ENCODE data around the gene MORN4. TPM values are rescaled to one million over a fixed set of nuclear protein-coding genes. Genes with fewer than 3 reads are reported as not detected.

The MORN4 gene
- total and polyA plus RNA-seq, 2 of the 13 experiments (the other 11 are each of a cell fraction or from before 2014, with no cell fraction given): 3.4 to 9.1 TPM

DNA sequence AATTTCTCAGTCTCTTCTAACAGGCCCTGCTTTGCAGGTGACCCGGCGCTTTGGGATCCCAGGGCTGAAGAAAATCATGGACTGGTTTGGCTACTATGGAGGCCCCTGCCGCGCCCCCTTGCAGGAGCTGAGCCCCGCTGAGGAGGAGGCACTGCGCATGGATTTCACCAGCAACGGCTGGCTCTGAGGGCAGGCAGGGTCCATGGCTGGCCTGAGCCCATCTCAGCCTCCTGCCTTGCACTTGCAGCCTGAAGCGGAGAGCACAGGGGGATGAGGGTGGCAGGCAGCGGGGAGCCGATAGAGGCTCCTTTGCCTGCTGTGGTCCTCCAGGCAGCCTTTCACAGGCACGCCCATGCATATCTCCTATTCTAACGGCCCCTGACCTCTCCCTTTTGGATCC is 21.8 kb downstream of the MORN4 start:
- FAIRE-seq: no peak

DNA sequence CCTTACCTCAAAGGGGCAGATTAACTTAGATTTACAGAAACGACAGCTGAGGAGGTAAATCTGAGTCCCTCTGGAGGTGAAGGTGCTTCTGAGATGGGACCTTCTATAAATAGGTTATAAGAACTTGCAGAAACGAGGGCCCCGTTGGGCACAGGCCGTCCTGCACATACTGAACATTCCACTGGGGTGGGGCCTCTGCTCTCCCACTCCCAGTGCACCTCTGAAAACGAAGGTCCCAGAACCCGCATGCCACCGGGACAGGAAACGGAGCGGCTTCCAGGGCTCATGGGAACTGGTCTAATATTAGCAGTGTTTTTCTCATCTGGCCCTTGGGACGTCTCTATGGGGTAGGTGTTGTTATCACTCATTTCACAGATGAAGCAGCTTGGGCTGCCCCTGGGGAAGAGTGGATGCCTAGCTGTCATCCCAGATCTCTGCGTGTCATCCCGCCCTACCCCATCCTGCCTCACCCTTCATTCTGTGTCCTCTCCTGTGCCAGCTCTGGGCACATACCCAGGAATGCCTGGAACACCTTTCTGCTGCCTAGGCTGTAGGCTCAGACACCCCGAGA is 24.2 kb downstream of the MORN4 start:
- DNase-seq (ENCODE audit: low spot score): no peak
- intact Hi-C loops (cut with micrococcal nuclease; ENCODE audit: unreplicated experiment) (no loop called here), in situ Hi-C loops (cut with HindIII; ENCODE audit: extremely low pct_ligation_motif_present, low pct_unique_long_range_greater_than_20kb) (no loop called here)
- Histone ChIP-seq H3K9ac (ENCODE audit: insufficient read depth, low read depth, low read length) (no peak overlapping the region), H3K4me2 (ENCODE audit: low read depth, low read length) (no peak overlapping the region), H2AFZ (ENCODE audit: low read length) (no peak overlapping the region), H3K9me3 (ENCODE audit: low read length) (no peaks in the 10 kb centered on the region), H3K27ac (ENCODE audit: extremely low read length, insufficient read depth, low read length) (no peak overlapping the region), H3K36me3 (replicated peaks in 1 of 2; ENCODE audit: control insufficient read depth in 1 of 2, insufficient read depth in 2 of 2, low read length in 2 of 2) (no peaks in the 10 kb centered on the region), H3K4me1 (ENCODE audit: insufficient read depth, low read length) (no peaks in the 10 kb centered on the region), H3K27me3 (ENCODE audit: control insufficient read depth in 1 of 2, insufficient read depth in 2 of 2, low read length in 2 of 2) (no peaks in the 10 kb centered on the region), H3K4me3 (replicated peaks in 1 of 3; ENCODE audit: insufficient read depth in 1 of 3, low read depth in 2 of 3, low read length in 3 of 3) (no peak overlapping the region), H4K20me1 (ENCODE audit: insufficient read depth, low read length) (no peaks in the 10 kb centered on the region), H3K79me2 (ENCODE audit: insufficient read depth, low read length) (no peaks in the 10 kb centered on the region)
- CTCF ChIA-PET (ENCODE audit: low intra/inter-chr PET ratio, low total read pairs): interaction anchor here (1.1 kb wide), 1 partner anchor 36 kb away, joined by 4 read pairs; no protein-coding TSS in a partner anchor
- BruUV-seq (replicated peaks): no TSS peak
- 92% methylated on average over 13 of the region's 13 CpGs for WGBS (ENCODE audit: low lambda C conversion rate)
- POLR2A ChIA-PET: interaction anchor here (1.6 kb wide), 1 partner anchor 25 kb away, joined by 4 read pairs; the partner anchor contains the start of gene HOGA1
- no peak for ATAC-seq
- no peak for FAIRE-seq
- TF ChIP-seq SIN3A (IDR thresholded peaks at IDR 0.05; ENCODE audit: borderline replicate concordance, low read depth, low read length): no peak
- no peak for TF ChIP-seq ZNF326 (CRISPR knock-in tag; IDR thresholded peaks at IDR 0.05; ENCODE audit: borderline replicate concordance)
- TF ChIP-seq, protein P1, sequence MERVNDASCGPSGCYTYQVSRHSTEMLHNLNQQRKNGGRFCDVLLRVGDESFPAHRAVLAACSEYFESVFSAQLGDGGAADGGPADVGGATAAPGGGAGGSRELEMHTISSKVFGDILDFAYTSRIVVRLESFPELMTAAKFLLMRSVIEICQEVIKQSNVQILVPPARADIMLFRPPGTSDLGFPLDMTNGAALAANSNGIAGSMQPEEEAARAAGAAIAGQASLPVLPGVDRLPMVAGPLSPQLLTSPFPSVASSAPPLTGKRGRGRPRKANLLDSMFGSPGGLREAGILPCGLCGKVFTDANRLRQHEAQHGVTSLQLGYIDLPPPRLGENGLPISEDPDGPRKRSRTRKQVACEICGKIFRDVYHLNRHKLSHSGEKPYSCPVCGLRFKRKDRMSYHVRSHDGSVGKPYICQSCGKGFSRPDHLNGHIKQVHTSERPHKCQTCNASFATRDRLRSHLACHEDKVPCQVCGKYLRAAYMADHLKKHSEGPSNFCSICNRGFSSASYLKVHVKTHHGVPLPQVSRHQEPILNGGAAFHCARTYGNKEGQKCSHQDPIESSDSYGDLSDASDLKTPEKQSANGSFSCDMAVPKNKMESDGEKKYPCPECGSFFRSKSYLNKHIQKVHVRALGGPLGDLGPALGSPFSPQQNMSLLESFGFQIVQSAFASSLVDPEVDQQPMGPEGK (CRISPR knock-in tag; IDR thresholded peaks at IDR 0.05): no peak
- TF ChIP-seq, protein P2, sequence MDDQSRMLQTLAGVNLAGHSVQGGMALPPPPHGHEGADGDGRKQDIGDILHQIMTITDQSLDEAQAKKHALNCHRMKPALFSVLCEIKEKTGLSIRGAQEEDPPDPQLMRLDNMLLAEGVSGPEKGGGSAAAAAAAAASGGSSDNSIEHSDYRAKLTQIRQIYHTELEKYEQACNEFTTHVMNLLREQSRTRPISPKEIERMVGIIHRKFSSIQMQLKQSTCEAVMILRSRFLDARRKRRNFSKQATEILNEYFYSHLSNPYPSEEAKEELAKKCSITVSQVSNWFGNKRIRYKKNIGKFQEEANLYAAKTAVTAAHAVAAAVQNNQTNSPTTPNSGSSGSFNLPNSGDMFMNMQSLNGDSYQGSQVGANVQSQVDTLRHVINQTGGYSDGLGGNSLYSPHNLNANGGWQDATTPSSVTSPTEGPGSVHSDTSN (CRISPR knock-in tag; IDR thresholded peaks at IDR 0.05; ENCODE audit: borderline replicate concordance): no peak
- no peak for TF ChIP-seq KAT7 (CRISPR knock-in tag; IDR thresholded peaks at IDR 0.05; ENCODE audit: borderline replicate concordance)
- TF ChIP-seq, protein P3, sequence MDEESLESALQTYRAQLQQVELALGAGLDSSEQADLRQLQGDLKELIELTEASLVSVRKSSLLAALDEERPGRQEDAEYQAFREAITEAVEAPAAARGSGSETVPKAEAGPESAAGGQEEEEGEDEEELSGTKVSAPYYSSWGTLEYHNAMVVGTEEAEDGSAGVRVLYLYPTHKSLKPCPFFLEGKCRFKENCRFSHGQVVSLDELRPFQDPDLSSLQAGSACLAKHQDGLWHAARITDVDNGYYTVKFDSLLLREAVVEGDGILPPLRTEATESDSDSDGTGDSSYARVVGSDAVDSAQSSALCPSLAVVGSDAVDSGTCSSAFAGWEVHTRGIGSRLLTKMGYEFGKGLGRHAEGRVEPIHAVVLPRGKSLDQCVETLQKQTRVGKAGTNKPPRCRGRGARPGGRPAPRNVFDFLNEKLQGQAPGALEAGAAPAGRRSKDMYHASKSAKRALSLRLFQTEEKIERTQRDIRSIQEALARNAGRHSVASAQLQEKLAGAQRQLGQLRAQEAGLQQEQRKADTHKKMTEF (CRISPR knock-in tag; IDR thresholded peaks at IDR 0.05): no peak
- no peak for TF ChIP-seq HDAC2 (CRISPR knock-in tag; IDR thresholded peaks at IDR 0.05)
- TF ChIP-seq NCOR1 (IDR thresholded peaks at IDR 0.05; ENCODE audit: borderline replicate concordance, low read length): no peak
- TF ChIP-seq MATR3 (CRISPR knock-in tag; IDR thresholded peaks at IDR 0.05): no peak

More for the DNA sequence above, 21.8 kb downstream of the MORN4 start:
- intact Hi-C loops (cut with micrococcal nuclease; ENCODE audit: unreplicated experiment) (loop anchor here (5.0 kb wide), 1 partner anchor 149 kb away; no protein-coding TSS in a partner anchor), in situ Hi-C loops (cut with HindIII; ENCODE audit: extremely low pct_ligation_motif_present, low pct_unique_long_range_greater_than_20kb) (loop anchor here (5.0 kb wide), 1 partner anchor 39 kb away; the partner anchor contains the start of gene ANKRD2)
- H3K9me3 ChIP-seq (ENCODE audit: low read length): no peaks in the 10 kb centered on the region
- H3K36me3 ChIP-seq (replicated peaks in 1 of 2; ENCODE audit: control insufficient read depth in 1 of 2, insufficient read depth in 2 of 2, low read length in 2 of 2): no peaks in the 10 kb centered on the region
- H3K4me1 ChIP-seq (ENCODE audit: insufficient read depth, low read length): no peaks in the 10 kb centered on the region
- TF ChIP-seq MIER3 (CRISPR knock-in tag; IDR thresholded peaks at IDR 0.05; ENCODE audit: borderline replicate concordance) (no peak), RORA (CRISPR knock-in tag; IDR thresholded peaks at IDR 0.05) (no peak), AGO2 (optimal IDR thresholded peaks at IDR 0.05; ENCODE audit: low read depth, low read length) (peak; percentile 18), ZBTB38 (CRISPR knock-in tag; IDR thresholded peaks at IDR 0.05) (no peak), ZNF234 (CRISPR knock-in tag; conservative IDR thresholded peaks at IDR 0.05) (no peak), ZNF251 (CRISPR knock-in tag; IDR thresholded peaks at IDR 0.05) (no peak), EHMT2 (IDR thresholded peaks at IDR 0.05; ENCODE audit: borderline replicate concordance, low read depth, low read length) (no peak), MTF2 (CRISPR knock-in tag; IDR thresholded peaks at IDR 0.05; ENCODE audit: borderline replicate concordance) (no peak), ZNF17 (CRISPR knock-in tag; IDR thresholded peaks at IDR 0.05) (no peak)
- H3K4me3 ChIP-seq (replicated peaks in 1 of 3; ENCODE audit: insufficient read depth in 1 of 3, low read depth in 2 of 3, low read length in 3 of 3): no peak overlapping the region
- no peak overlapping the region for H3K27ac ChIP-seq (ENCODE audit: extremely low read length, insufficient read depth, low read length)
- WGBS (ENCODE audit: low lambda C conversion rate): 90% methylated on average over 5 of the region's 12 CpGs
- no peaks in the 10 kb centered on the region for H3K27me3 ChIP-seq (ENCODE audit: control insufficient read depth in 1 of 2, insufficient read depth in 2 of 2, low read length in 2 of 2)
- no peaks in the 10 kb centered on the region for H4K20me1 ChIP-seq (ENCODE audit: insufficient read depth, low read length)
- BruUV-seq (replicated peaks): no TSS peak
- no peak overlapping the region for H3K9ac ChIP-seq (ENCODE audit: insufficient read depth, low read depth, low read length)
- no peaks in the 10 kb centered on the region for H3K79me2 ChIP-seq (ENCODE audit: insufficient read depth, low read length)
- no peak for ATAC-seq
- H3K4me2 ChIP-seq (ENCODE audit: low read depth, low read length): no peak overlapping the region
- no peak overlapping the region for H2AFZ ChIP-seq (ENCODE audit: low read length)
- ChIA-PET POLR2A (no interaction called here), CTCF (ENCODE audit: low intra/inter-chr PET ratio, low total read pairs) (interaction anchor here (2.0 kb wide), 1 partner anchor 39 kb away, joined by 46 read pairs; the partner anchor contains the start of gene ANKRD2)
- DNase-seq (ENCODE audit: low spot score): no peak

Measured in HepG2 (cell line).